NB4 (cell line): ENCODE data around the gene CNGB1.

Experiments used
- MYC ChIP-seq: IDR thresholded peaks from 2 replicates; pipeline ENCODE4 v1.6.1; 2011; ENCODE audit warnings: low read depth, low read length
- POLR2A ChIP-seq: IDR thresholded peaks from 2 replicates; pipeline ENCODE4 v1.6.1; 2011; ENCODE audit warnings: mild to moderate bottlenecking; ENCODE audit not compliant: insufficient read length; ENCODE audit errors: extremely low read depth
- TF ChIP-seq, protein P1 (sequence below): IDR thresholded peaks from one replicate; pipeline ENCODE4 v1.5.1; 2012; ENCODE audit warnings: low read depth, low read length
- TF ChIP-seq, protein P2 (sequence below): IDR thresholded peaks from 2 replicates; pipeline ENCODE4 v1.6.1; 2011; ENCODE audit warnings: low read depth, low read length

DNA sequence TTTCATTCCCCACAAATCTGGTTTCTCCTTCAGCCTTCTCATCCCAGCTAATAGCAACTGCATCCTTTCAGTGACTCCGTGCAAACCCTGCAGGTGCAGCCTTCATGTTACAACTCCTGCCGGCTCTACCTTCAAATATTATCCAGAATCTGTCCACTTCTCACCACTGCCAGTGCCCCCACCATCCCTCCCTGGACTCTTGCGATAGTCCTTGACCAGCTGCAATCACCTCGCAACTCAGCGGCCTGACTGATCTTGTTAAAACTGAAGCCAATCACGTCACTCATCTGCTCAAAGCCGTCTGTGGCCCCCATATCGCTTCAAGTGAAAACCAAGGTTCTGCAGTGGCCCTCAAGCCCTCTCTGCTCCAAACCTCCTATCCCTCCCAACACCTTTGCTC, 125.8 kb downstream of the CNGB1 start:
- TF ChIP-seq, protein P1, sequence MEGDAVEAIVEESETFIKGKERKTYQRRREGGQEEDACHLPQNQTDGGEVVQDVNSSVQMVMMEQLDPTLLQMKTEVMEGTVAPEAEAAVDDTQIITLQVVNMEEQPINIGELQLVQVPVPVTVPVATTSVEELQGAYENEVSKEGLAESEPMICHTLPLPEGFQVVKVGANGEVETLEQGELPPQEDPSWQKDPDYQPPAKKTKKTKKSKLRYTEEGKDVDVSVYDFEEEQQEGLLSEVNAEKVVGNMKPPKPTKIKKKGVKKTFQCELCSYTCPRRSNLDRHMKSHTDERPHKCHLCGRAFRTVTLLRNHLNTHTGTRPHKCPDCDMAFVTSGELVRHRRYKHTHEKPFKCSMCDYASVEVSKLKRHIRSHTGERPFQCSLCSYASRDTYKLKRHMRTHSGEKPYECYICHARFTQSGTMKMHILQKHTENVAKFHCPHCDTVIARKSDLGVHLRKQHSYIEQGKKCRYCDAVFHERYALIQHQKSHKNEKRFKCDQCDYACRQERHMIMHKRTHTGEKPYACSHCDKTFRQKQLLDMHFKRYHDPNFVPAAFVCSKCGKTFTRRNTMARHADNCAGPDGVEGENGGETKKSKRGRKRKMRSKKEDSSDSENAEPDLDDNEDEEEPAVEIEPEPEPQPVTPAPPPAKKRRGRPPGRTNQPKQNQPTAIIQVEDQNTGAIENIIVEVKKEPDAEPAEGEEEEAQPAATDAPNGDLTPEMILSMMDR, result no peak
- TF ChIP-seq POLR2A (no peak), MYC (no peak)
- TF ChIP-seq, protein P2, sequence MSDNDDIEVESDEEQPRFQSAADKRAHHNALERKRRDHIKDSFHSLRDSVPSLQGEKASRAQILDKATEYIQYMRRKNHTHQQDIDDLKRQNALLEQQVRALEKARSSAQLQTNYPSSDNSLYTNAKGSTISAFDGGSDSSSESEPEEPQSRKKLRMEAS, result no peak
